Mononuclear cell (primary cell): ENCODE results near the gene ERP29. TPM values are rescaled to one million over a fixed set of nuclear protein-coding genes. Genes with fewer than 3 reads are reported as not detected.
A peak's percentile ranks its signal among the peaks of the same experiment; 100 is the strongest.
"Not testable (repeated sequence)": the region's sequence is repeated elsewhere in the genome, so short reads cannot be mapped to it uniquely, and the experiment has no call there.

ENCODE experiments used
- H3K27me3 ChIP-seq: 2 replicates; pipeline ENCODE4 v1.6.0; 2011; ENCODE audit warnings: low read length, control low read depth; ENCODE audit not compliant: insufficient read depth
- H3K4me1 ChIP-seq: 2 replicates; pipeline ENCODE4 v1.5.1; 2011; ENCODE audit warnings: mild to moderate bottlenecking, low read length, control low read depth; ENCODE audit not compliant: insufficient read depth
- H3K4me3 ChIP-seq: 2 replicates; pipeline ENCODE4 v1.5.1; 2011; ENCODE audit warnings: mild to moderate bottlenecking, low read length, moderate library complexity
- H3K9me3 ChIP-seq: 2 replicates; pipeline ENCODE4 v1.5.1; 2011; ENCODE audit warnings: low read depth, mild to moderate bottlenecking, control low read depth, low read length
- total RNA-seq: library from RNA; depleted of rRNA; stranded (reverse); fragments of >200 nt; gene quantifications from one replicate; pipeline ENCODE4 v1.2.3, GENCODE V29; 2012

ERP29 gene
- total RNA-seq, 1 donor = 115 TPM

DNA sequence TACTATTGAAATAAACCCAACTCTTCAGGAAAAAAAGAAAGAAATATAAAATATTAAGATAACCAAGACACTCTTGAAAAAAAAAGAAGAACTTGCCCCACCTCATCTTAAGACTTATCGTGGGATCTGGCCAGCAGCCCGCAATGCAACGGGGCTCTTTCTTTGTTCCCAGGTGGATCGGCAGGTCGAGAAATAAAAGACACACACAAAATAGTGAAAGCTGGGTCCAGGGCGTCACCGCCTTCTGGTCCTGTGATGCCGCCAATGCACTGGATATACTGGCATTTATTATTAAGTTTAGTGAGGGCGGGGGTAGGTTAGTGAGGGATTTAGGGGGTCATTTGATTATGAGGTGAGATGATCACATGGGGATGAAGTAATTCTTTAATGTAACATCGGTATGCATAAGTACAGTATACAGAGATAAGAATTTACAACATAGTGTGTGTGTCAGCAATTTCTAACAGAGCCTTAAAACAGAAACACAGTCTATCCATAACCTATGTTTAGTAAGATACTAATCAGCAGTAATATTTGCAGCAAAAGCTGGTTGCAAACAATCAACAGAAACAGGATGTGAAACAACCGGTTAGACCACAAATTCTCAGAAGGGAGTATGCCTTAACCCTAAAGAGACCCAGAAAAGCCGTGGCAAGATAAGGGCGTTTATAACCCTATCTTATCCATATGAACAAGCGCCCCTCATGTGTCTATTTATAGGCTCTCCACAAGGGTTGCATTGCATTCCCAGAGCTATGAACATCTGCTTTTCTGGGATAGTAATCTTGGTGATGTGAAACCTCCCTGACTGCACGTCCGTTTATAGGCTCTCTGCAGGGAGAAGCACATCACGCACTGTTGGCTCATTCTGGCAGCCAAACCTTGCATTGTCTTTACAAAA lies 18.8 kb upstream of the ERP29 start:
- peaks cover 57% of the 10 kb centered on the region for H3K4me1 ChIP-seq

GRCh38 chr12:111995782-111996480 lies 17.3 kb upstream of the ERP29 start:
- Histone ChIP-seq H3K4me1 (peaks cover 64% of the 10 kb centered on the region), H3K4me3 (no peak overlapping the region), H3K27me3 (no peaks in the 10 kb centered on the region), H3K9me3 (no peaks in the 10 kb centered on the region)

More for the DNA sequence above, 18.8 kb upstream of the ERP29 start:
- not testable (repeated sequence) for H3K27me3 ChIP-seq, H3K9me3 ChIP-seq
- peak overlapping the region; percentile 32 for H3K4me3 ChIP-seq

DNA sequence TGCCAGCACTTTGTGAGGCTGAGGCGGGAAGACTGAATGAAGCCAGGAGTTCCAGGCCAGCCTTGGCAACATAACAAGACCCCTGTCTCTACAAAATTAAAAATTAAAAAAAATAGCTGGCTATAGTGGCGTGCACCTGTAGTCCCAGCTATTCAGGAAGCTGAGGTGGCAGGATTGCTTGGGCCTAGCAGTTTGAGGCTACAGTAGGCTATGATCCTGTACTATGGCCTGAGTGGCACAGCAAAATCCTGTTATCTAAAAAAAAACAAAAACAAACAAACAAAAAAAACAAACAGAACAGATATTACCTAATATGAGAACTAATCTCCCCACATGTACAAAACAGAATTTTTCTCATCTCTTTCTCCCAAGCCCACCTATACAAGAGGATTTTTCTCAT lies 15.9 kb upstream of the ERP29 start:
- no peaks in the 10 kb centered on the region for H3K27me3 ChIP-seq
- H3K4me1 ChIP-seq = peaks cover 69% of the 10 kb centered on the region
- H3K4me3 ChIP-seq = no peak overlapping the region
- no peaks in the 10 kb centered on the region for H3K9me3 ChIP-seq

GRCh38 chr12:111998015-111998414 lies 15.2 kb upstream of the ERP29 start:
- Histone ChIP-seq H3K4me1 (peaks cover 64% of the 10 kb centered on the region), H3K9me3 (no peaks in the 10 kb centered on the region), H3K4me3 (no peak overlapping the region), H3K27me3 (no peaks in the 10 kb centered on the region)

- not testable (repeated sequence) for H3K27me3 ChIP-seq, H3K9me3 ChIP-seq, H3K4me3 ChIP-seq
- H3K4me1 ChIP-seq = peaks cover 53% of the 10 kb centered on the region
Observed at GRCh38 chr12:111999129-111999528, 14.1 kb upstream of the ERP29 start.

DNA sequence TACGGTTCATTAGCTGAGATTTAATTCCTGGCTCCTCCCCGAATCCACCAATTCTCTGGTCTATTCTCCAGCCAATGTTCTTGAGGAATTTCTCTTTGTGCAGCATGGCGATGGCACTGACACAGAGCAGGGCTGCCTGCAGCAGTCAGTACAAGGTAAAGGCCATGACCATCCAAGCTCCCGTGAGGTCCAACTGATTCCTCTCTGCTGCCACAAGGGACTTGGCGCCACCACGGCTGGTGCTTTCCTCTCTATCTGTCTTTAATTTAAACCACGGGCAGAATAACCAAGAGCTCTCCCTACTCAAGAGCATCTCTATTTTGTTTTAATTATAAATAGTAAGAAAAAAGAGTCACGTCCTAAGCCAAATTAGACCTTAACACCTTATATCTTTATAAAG lies 12.4 kb upstream of the ERP29 start:
- H3K9me3 ChIP-seq = no peaks in the 10 kb centered on the region
- no peaks in the 10 kb centered on the region for H3K27me3 ChIP-seq
- no peak overlapping the region for H3K4me3 ChIP-seq
- H3K4me1 ChIP-seq = peaks cover 39% of the 10 kb centered on the region

DNA sequence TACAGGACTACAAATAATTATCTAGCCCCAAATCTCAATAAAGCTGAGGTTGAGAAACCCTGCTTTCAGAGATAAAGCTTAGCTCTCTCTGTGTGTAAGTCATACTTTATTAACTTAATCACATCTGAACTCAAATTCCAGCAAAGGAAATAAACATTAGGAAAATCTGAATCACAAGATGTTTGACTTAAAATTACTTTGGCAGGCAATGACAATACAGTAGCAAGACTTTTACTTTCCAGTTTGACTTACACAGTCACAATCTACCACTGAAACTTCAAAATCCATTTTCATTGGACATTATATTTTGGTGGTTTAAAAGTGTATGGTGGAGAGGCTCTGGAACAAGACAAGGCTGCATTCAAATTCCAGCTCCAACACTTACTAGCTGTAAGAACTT lies 11.7 kb upstream of the ERP29 start:
- Histone ChIP-seq H3K4me3 (peak overlapping the region; percentile 24), H3K9me3 (no peaks in the 10 kb centered on the region), H3K27me3 (no peaks in the 10 kb centered on the region), H3K4me1 (peaks cover 42% of the 10 kb centered on the region)

DNA sequence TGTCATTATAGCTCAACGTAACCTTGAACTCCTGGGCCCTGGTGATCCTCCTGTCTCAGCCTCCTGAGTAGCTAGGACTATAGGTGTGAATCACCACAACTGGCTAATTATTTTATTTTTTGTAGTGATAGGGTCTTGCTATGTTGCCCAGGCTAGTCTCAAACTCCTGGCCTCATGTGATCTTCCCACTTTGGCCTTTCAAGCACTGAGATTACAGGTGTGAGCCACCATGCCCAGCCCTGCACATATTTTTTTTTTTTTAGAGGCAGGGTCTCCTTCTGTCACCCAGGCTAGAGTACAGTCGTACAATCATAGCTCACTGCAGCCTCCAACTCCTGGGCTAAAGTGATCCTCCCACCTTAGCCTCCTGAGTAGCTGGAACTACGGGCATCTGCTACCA lies 9.2 kb upstream of the ERP29 start:
- H3K4me3 ChIP-seq = no peak overlapping the region
- H3K4me1 ChIP-seq = peaks cover 31% of the 10 kb centered on the region
- H3K9me3 ChIP-seq = no peaks in the 10 kb centered on the region
- no peaks in the 10 kb centered on the region for H3K27me3 ChIP-seq

GRCh38 chr12:112005419-112006395 lies 7.5 kb upstream of the ERP29 start:
- H3K4me1 ChIP-seq = peaks cover 28% of the 10 kb centered on the region
- H3K27me3 ChIP-seq = no peaks in the 10 kb centered on the region
- H3K4me3 ChIP-seq = no peak overlapping the region
- H3K9me3 ChIP-seq = no peaks in the 10 kb centered on the region

DNA sequence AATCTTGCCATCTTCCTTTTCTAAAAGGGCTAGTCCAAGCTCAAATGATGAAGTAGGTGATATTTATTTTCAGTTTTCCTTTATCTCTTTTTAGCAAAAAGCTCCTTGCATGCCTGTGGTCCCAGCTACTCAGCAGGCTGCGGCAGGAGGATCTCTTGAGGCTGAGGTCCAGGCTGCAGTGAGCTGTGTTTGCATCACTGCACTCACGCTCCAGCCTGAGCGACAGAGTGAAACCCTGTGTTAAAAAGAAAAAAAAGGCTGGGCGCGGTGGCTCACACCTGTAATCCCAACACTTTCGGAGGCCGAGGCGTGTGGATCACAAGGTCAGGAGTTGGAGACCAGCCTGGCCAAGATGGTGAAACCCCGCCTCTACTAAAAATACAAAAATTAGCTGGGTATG lies 5.3 kb upstream of the ERP29 start:
- Histone ChIP-seq H3K9me3 (no peaks in the 10 kb centered on the region), H3K4me1 (peaks cover 32% of the 10 kb centered on the region), H3K4me3 (no peak overlapping the region), H3K27me3 (no peaks in the 10 kb centered on the region)

- Histone ChIP-seq H3K9me3 (no peaks in the 10 kb centered on the region), H3K27me3 (no peaks in the 10 kb centered on the region), H3K4me3 (no peak overlapping the region), H3K4me1 (peaks cover 35% of the 10 kb centered on the region)
Observed at GRCh38 chr12:112008918-112009317, 4.3 kb upstream of the ERP29 start.

GRCh38 chr12:112009596-112009995 lies 3.6 kb upstream of the ERP29 start:
- H3K9me3 ChIP-seq, H3K4me3 ChIP-seq, H3K27me3 ChIP-seq: not testable (repeated sequence)
- peaks cover 41% of the 10 kb centered on the region for H3K4me1 ChIP-seq

- H3K4me1 ChIP-seq = peaks cover 52% of the 10 kb centered on the region
- H3K9me3 ChIP-seq = no peaks in the 10 kb centered on the region
- no peaks in the 10 kb centered on the region for H3K27me3 ChIP-seq
- no peak overlapping the region for H3K4me3 ChIP-seq
Observed at GRCh38 chr12:112010415-112011344, 2.5 kb upstream of the ERP29 start.

DNA sequence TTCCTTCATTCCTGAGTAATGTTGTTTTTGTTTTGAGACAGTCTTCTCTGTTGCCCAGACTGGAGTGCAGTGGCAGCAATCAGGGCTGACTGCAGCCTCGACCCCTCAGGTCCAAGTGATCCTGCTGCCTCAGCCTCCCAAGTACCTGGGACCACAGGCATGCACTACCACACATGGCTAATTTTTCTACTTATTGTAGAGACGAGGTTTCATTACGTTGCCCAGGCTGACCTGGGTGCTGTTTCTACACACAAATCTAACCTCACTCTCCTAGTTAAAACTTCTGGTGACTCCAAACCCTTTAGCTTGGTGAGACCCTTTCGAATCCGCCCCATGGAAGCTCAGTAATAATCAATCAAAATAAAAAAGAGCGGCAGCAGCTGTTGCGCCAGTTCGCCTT lies 1.5 kb upstream of the ERP29 start:
- Histone ChIP-seq H3K4me1 (peaks cover 50% of the 10 kb centered on the region), H3K4me3 (peak overlapping the region; percentile 67), H3K27me3 (no peaks in the 10 kb centered on the region)

More for the DNA sequence above, 1.5 kb upstream of the ERP29 start:
- no peaks in the 10 kb centered on the region for H3K9me3 ChIP-seq
